Subcutaneous adipose tissue (tissue), 4 donors: ENCODE data around the gene FAM151B. TPM values are rescaled to one million over a fixed set of nuclear protein-coding genes. Genes with fewer than 3 reads are reported as not detected.

ENCODE experiments used
- CTCF ChIP-seq: fragments of 450-650 bp; IDR thresholded peaks from one replicate; pipeline ENCODE4 v1.5.1; 2016; ENCODE audit warnings: low read depth, mild to moderate bottlenecking, control low read depth, antibody characterized with exemption, moderate library complexity
- total RNA-seq, 4 donors: library from RNA; depleted of rRNA; stranded (reverse); fragments of >200 nt; gene quantifications; one replicate each; pipeline ENCODE4 v1.1.0, GENCODE V29; 2016

The FAM151B gene
- total RNA-seq, 4 donors from 2014 or later: 3.3 to 4.8 (median 3.7) TPM

DNA sequence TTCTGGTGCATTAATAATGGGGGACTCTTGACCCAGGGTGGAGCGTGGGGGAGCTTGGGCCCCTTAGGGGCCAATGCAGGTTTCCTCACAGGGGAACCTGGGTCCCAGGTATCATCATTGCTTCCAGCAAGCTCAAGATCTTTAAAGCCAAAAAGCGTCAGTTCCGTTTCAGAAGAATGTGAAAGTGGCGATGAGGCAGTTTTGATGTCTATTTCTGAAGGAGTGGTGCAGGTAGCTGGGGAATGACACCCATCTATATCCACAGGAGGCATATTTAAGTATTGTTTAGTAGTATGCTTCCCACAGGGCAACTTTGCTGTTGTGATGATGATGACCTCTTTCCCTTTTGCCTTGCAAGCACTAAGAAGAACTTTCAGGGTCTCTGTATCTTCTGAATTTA is 71.3 kb downstream of the FAM151B start:
- no peak for TF ChIP-seq CTCF

GRCh38 chr5:80565330-80565729 is 77.4 kb downstream of the FAM151B start:
- no peak for TF ChIP-seq CTCF

GRCh38 chr5:80566711-80567259 is 78.9 kb downstream of the FAM151B start:
- TF ChIP-seq CTCF: no peak

DNA sequence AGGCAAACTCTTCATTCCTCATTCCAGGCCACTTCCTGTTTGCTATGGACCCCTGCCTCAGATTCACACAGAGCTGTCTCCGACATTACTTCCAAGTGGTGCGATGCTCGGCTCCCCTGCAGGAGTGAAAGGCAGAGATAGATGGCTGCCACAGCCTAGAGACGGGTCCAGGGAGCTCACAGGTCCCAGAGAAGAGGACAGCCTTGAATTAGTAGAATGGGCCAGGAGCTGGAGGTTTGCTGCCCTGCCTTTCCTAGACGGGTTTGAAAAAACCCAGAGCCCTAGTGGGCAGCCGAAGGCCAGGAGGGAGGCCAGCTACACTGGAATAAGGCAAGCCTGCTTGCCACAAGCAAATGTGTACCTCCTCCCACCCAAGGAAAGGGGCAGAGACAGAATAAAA is 80.4 kb downstream of the FAM151B start:
- TF ChIP-seq CTCF: no peak

DNA sequence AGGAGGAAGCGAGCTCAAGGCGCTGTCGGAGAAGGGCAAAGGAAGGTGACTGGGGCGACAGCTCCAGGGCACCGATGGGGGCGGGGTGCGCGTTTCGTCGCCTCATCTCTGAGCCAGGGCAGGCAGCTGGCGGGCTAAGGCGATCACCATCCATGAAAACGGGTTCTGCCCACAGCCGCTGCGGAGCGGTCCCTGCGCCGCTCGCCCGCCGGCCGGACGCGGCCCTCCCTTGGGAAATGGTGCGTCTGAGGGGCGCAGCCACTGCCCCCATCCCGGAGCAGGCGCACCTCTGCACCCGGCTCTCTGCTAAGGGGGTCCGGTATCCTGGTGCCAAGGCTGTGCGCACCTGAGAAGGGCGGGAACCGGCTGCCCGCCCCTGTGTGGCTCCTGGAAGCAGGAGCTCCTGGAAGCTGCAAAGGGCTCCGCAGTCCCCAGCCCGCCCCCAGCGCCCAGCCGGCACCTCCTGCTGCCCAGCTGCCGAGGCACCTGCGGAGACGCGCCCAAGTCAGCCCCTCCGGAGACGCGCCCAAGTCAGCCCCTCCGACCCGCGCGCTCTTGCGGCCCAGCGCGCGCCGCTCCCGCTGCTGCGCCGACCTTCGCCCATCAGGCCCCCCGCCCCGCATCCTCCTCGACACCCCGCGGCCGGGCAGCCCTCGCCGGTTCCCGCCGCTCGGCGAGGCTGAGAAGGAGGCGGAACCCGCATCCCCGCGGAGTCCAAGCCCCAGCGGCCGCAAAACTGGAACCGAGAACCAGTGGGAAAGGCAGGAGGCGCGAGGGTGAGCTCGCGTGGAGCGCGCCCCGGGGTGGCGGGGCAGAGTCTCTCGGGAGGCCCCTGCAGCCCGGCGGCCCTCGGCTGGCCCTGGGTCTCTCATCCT is 81.4 kb downstream of the FAM151B start:
- no peak for TF ChIP-seq CTCF

- TF ChIP-seq CTCF: no peak
These were observed 82.3 kb downstream of the FAM151B start, which contains the start of gene ANKRD34B for GRCh38 chr5:80569961-80570786. ANKRD34B (minus strand) TSS chr5:80570280; CDS start chr5:80560019, 10,261 bp downstream.

- no peak for TF ChIP-seq CTCF
These were observed 85.2 kb downstream of the FAM151B start for GRCh38 chr5:80573062-80573461.
